GM18508 (cell line): ENCODE results near the gene RBM15B.
"Not testable (repeated sequence)": the region's sequence is repeated elsewhere in the genome, so short reads cannot be mapped to it uniquely, and the experiment has no call there.

Experiments used
- ATAC-seq: cut with Tn5 transposase; IDR thresholded peaks from one replicate; pipeline ENCODE4 v1.9.1; 2021; ENCODE audit warnings: moderate number of reproducible peaks; ENCODE audit not compliant: insufficient read depth, unreplicated experiment

RBM15B gene

DNA sequence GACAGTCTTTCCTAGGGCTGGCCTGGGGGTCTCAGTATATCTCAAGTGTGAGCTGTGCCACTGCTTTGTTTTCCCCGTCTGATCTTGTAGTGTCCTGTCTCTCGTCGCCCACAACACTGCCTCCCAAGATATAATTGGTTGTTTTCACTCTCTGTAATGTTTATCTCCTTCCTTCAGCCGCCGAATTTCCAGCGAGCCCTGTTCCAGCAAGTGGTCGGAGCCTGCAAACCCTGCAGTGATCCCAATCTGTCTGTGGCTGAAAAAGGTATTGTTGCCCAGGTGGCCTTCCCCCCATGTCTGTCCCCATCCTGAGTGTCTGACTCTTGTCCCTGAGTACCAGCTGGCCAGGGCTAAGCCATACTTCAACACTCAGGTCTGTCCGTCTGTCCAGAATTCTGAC is 15.5 kb upstream of the RBM15B start:
- no peak for ATAC-seq

DNA sequence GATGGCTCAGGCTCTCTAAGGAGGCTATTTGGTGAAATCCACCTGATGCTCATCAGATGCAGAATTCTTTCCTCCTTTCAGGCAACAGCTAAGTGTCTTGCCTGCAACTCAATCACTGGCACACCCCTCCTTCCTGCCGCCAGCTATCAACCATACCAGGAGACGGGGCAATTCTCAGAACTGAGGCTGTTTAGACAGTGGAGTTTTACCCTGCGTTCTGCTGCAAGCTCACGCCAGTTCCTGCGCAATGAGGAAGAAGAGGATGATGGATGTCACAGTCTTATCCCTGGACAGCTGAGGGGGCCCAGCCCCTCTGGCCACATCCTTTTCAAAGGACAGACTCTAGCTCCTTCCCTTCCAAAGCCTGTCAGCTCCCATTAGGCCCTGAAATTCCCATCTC is 13.0 kb upstream of the RBM15B start:
- ATAC-seq: no peak

DNA sequence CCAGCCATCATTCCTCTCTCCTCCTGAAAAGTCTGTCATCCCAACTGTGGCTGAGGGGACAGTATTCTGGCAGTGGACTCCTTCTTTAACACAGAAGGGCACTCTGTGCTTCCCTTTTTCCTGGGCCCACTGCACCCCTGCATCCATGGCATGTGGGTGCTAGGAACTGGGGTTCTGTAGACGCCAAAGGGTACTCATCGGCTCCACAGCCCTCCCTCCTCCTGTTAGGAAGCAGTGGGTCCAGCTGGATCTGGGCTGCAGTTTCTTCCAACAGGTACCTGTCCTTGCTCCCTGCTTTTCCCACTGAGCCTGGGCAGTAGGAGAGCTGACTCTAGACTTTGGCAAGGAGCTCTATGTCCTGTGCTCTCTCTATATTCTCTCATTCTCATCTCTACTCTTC is 12.4 kb upstream of the RBM15B start:
- ATAC-seq: no peak

DNA sequence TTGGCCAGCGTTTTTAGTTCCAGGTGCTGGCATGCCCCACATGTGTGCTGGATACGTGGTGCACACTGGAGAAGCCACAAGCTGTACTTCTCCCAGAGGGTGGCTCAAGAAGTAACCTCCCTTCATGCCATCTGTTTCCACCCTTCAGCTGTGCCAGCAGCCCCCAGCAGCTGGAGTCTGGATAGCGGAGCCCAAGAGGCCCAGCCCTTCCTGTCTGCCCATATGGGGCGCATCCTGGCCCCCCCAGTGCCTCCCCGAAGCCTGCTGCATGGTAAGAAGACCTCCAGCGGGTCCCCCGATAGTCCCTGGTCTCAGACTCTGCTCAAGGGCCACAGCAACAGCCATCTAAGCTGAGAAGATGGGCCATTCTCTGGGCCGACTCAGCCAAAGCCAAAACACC is 11.8 kb upstream of the RBM15B start:
- ATAC-seq: no peak

DNA sequence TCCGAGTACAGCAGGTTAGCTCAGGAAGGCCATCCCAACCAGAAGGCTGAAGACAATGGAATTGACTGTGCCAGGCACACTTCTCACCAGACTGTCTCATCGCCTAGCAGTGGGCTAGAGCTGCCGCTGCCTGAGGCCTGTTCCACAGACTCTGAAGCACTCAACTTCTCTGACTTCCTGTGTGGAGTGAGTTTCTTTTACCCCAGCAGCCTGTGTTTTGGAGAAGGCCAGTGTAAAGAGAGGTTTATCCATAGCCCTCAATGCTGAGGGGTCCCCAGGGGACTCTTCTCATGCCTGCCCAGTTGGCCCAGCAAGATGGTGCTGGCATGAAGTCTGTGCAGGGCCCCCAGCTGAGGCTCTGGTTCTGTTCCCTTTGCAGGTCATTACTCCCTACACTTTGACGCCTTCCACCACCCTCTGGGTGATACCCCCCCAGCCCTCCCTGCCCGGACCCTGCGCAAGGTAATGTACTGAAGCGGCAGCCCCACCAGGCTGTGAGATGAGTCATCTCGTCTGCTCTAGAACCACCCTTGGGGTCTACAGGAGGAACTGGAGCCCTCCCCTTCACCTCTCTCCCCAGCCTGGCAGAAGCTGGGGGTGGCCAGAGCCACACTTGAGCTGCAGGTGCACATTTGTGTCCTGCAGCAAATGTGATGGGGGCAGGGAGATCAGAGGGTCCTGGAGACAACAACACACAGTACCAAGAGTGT is 11.2 kb upstream of the RBM15B start:
- ATAC-seq: no peak

DNA sequence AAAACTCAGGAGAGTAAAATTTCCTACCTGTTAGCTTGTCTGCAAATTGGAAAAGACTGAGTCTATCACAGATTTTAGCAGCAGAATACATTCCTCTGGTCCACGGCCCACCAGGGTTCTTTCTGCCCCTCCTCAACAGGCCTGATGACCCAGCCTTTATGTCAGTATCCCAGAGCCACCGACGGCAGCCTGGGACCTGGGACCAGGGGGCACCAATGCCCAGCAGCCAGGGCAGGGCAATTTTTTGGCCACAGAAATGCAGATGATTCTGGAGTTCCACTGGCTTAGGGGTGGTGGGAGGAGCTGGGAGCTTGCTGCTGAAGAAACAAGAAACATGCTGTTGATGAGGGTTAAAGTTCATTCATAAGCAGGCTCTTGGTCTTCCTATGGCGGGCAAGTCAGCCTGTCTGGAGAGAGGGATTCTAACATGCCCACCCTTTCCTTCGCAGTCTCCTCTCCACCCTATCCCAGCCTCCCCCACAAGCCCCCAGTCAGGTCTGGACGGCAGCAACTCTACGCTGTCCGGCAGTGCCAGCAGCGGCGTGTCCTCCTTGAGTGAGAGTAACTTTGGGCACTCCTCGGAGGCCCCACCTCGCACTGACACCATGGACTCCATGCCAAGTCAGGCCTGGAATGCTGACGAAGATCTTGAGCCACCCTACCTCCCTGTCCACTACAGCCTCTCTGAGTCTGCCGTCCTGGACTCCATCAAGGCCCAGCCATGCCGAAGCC is 10.3 kb upstream of the RBM15B start:
- no peak for ATAC-seq

DNA sequence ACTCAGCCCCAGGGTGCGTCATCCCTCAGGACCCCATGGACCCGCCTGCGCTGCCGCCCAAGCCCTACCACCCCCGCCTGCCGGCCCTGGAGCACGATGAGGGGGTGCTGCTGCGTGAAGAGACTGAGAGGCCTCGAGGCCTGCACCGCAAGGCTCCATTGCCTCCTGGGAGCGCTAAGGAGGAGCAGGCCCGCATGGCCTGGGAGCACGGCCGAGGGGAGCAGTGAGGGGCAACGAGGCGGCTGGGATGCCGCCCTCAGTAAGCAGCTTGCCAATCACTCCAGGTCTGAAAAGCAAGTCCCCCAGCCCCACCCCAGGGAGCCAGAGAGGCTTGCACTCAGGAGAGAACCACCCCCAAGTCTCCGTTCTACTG is 9.8 kb upstream of the RBM15B start:
- ATAC-seq: no peak

DNA sequence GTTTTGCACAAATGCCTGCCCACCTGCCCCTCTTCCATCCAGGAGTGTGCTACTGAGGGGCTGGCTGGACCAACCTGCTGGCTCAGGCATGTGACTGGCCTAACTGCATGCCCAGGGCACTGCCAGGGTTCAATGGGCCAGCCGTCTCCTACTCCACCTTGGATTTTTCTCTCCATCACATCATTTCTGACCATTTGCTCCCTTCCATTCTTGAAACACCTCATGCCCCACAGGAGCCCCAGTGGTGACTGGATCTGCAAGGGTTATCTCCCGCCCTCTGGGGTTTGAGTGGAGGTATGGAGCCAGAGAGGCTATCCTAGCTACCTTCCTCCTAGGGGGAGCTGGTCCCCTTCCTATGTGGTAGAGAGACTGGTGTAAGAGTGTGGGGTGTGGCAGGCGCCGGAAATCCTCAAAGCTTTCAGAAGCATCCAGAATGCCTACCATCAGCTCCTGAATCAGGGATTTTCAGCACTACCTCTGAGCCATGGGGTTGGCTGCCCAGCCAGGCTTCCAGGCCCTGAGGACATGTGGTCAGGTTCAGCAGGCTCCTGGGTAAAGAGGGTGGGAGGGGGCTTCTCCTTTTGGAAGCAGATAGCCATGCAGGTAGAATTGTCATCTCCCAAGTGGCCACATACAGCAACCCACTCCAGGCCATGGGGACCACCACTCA is 8.9 kb upstream of the RBM15B start:
- ATAC-seq: no peak

DNA sequence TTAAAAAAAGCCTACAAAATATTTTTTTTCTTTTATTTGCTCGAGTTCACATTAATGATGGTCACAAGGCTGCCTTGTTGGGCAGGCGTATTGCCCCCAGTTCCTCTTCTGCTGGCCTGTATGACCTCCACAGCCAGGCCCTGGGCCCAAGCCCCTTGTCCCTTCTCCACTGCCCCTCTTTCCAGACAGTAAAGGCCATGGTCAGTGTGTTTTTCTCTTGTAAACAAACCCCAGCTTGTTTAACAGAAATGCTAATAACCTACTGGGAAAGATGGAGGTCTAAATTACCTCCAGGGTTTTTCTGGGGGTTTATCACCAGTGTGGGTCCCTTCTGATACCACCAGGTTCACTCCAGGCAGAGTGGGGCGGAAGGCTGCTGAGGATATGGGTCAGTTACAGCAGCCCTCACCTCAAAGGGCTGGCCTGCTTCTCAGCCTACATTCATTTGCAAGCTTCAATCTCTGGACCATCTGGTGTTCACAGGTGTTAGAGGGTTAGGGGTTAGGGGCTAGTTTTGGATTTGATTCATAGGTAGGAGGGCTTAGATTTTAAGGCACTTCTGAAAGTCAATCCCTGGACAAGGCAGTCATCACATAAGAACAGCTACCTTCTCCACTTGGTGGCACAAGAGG is 8.0 kb upstream of the RBM15B start:
- ATAC-seq: no peak

DNA sequence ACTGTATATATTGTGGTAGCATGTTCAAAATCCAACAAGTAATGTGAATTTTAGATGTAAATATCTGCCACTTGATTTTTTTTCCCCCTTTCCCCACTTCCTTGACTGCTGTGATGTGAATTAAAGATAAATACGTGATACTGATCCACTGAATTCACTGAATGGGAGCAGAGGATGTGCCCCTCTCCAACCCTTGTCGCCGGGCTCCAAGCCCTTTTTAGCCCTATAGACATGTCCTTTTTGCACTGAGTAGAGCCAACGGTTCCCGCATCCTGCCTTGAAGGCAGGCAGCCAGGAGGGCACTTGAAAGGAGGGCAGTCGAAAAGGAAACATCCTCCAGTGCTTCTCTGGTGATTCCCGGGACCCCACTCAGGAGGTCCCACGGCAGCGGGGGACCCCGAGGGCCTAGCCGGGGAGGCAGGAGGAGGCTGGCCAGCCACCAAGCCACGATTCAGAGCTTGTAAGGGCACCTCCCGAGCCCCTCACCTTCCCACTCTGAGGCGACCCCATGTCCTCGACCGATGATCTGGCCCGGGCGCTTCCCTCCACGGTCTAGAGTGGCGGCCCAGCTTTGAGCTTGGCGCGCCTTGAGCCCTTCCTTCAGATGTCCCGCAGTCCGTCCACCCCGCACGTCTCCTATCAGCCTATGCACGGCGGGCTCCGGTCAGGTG is 6.9 kb upstream of the RBM15B start:
- ATAC-seq: no peak

DNA sequence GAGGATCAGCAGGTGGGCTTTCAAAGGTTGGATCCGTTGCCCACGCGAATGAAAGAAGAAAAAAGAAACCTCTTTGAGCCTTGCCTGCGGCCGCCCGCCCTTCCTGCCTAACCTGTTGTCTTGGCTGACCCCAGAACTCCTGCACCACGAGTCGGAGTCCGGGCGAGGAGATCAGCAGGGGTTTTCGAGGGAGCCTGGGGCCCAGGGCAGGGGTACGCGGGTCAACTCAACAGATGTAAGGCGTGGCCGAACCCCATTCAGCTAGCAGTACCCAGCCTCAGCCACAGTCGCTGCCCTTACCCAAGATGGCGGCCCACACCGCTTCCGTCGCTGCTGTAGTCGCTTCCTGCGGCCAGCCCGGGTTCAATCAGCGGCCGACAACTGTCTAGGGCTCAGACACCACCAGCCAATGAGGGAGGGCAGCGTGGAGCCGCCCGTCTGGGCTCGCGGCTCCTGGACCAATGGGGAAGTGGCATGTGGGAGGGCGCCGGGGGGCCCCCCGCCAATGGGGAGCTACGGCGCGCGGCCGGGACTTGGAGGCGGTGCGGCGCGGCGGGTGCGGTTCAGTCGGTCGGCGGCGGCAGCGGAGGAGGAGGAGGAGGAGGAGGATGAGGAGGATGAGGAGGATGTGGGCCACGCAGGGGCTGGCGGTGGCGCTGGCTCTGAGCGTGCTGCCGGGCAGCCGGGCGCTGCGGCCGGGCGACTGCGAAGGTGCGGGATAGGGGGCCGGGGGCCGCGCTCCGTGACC is 6.2 kb upstream of the RBM15B start, which contains the start of gene MANF:
Gene MANF (plus strand): TSS at position 566 of the 748 bp plus-strand sequence. CDS start 52 bp downstream, at position 618.
- peak; percentile 69 for ATAC-seq

DNA sequence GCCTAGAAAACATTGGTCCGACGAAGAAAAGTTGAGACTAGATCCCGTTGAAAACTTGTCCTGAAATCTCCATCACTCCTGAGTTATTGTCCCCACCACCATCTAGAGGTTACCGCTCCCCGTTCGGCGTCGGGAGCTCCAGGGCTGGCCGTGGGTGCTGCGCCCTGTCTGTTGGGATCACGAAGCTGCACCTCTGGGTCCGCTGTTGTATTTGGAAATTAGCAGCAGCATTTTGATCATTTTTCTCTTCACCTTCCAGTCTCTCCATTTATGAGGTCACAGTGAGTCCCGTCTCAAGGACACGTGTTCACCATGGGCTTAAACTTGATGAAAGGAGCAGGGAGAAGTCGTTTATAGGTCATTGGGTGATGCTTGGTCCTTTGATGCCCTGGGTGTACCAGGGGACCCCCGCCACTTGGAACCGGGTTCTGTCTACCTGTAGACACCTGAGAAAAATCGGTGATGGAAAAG is 5.4 kb upstream of the RBM15B start:
- no peak for ATAC-seq

DNA sequence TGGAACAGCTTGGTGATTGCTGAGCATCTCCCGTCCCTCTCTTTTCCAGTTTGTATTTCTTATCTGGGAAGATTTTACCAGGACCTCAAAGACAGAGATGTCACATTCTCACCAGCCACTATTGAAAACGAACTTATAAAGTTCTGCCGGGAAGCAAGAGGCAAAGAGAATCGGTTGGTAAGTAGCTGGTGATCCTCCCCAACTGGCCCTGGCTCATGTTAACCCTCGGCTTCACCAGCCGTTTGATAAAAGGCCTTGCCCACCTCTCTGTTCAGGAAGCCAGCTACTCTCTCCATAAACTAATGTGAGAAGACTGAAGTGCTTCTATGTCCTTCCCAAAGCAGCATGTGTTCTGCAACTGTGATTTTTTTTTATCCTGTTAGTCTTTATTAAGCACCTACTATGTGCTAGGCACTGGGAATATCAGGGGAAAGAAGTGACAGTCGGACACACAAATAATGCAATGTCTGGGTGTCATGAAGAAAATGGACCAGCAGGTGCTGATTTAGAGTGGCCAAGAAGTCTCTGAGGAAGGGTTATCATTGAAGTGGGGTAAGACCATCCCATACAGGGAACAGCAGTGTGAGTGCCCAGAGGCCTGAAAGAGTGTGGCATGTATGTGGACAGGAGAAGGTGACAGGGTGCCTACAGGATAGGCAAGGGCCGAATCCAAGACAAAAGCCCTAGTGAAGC is 4.8 kb upstream of the RBM15B start:
- no peak for ATAC-seq

DNA sequence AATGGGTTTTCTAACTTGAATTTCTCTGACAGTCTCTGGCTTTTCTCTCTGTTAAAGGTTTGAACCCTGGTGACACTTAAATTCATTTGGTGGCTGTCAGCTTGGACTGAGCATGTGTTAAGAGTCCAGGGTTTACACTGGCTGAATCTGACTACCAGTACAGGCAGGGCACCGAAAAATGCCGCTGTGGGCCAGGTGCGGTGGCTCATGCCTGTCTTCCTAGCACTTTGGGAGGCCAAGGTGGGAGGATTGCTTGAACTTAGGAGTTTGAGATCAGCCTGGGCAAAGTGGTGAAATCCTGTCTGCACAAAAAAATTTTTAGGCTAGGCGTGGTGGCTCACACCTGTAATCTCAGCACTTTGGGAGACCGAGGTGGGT is 4.2 kb upstream of the RBM15B start:
- no peak for ATAC-seq

DNA sequence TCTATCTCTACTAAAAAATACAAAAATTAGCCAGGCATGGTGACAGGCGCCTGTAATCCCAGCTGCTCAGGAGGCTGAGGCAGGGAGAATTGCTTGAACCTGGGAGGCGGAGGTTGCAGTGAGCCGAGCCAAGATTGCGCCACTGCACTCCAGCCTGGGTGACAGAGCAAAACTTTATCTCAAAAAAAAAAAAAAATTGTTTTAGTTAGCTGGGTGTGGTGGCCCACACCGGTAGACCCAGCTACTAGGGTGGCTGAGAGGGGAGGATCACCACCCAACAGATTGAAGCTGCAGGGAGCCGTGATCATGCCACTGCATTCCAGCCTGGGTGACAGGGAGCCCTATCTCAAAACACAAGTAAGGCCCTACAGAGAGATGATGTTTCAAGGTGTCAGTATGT is 3.8 kb upstream of the RBM15B start:
- ATAC-seq: not testable (repeated sequence)

DNA sequence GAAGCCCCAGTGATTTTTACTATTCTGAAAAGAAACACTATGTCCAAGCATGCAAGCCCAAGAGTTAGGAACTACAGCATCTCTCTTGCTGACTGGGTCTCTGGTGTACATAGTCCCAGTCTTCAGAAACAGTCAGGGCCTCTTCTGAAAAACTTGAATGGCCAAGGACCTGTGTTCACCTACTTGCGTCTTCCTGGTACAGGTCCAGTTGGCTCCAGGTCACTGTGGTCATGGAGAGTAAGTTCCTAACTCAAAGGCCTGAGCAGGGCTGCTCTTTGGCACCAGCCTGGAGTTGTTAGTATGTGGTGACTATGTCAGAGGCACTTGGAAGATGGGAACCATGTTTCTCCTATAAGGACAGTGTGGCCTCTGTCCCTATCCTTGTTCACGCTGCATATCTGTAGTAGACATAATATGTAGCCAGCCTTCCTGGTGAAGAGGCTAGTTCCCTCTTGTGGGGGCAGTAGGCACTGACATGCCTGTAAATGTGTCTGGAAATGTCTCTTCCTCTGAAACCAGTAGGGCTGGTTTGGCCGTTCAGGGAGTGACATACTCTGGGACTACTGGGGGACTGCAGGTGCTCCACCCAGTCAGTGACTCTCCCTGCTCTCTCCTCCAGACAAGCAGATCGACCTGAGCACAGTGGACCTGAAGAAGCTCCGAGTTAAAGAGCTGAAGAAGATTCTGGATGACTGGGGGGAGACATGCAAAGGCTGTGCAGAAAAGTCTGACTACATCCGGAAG is 2.6 kb upstream of the RBM15B start:
- ATAC-seq: no peak

DNA sequence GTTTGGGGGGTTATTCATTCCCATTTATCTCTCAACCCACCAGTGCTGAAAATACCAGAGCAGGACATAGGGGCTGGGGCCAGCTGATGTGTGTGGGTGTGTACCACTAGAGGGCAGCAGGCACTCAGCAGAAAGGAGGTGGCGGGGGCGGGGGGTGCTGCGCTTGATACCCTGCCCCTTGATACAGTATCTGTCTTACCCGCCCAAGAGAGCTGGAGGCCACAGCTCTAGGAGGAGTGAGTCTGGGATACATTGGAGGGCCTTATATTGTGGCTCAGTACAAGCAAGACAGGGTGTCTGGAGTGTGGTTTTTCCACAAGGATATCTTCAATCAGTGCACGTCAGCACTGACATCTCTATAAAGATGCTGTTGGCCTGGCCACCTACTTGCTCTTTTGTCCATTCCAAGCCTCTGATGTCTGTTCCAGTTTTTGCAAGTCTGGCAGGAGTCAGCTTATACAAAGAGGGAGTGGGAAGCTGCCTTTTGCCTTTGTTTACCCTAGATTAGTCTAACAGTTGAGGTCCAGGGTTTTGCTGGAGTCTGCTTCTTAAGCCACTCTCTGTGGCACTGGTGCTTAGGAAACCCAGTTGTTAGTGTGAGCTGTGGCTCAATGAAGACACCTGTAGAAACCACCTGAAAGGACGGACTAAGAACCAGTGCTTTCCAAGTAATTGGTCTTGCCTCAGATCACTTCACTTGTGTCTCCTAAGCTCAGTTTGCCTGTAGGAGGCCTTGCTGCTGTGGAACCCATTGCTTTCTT is 1.5 kb upstream of the RBM15B start:
- no peak for ATAC-seq
